ENCODE data around the gene CFHR5. TPM values are rescaled to one million over a fixed set of nuclear protein-coding genes. Genes with fewer than 3 reads are reported as not detected.

Gene CFHR5
- total and polyA plus RNA-seq, 2 donors (not counting 3 experiments of a cell fraction or from before 2014, with no cell fraction given): not detected

GRCh38 chr1:197016751-197017150 lies 39.4 kb downstream of the CFHR5 start:
- Histone ChIP-seq H3K9me1 (replicated peaks; ENCODE audit: control insufficient read depth, extremely low read depth, insufficient read depth, low read length) (no peaks in the 10 kb centered on the region), H3K79me2 (ENCODE audit: control insufficient read depth, insufficient read depth, low read length) (no peaks in the 10 kb centered on the region), H2AFZ (ENCODE audit: low read depth, low read length) (no peak overlapping the region), H4K20me1 (replicated peaks; ENCODE audit: control insufficient read depth, extremely low read depth, insufficient read depth, low read length) (no peaks in the 10 kb centered on the region), H3K4me3 (replicated peaks in 1 of 3; ENCODE audit: insufficient read depth in 1 of 3, low read depth in 1 of 3, low read length in 3 of 3) (no peak overlapping the region), H3K4me2 (ENCODE audit: insufficient read depth, low read length) (no peak overlapping the region), H3K9ac (replicated peaks; ENCODE audit: extremely low read depth, insufficient read depth, low read length) (no peak overlapping the region), H3K9me3 (replicated peaks; ENCODE audit: control insufficient read depth, insufficient read depth, low read length) (no peaks in the 10 kb centered on the region), H3K4me1 (ENCODE audit: control insufficient read depth, extremely low read depth, insufficient read depth, low read length) (no peaks in the 10 kb centered on the region), H3K27ac (ENCODE audit: insufficient read depth, low read depth, low read length) (no peak overlapping the region), H3K36me3 (ENCODE audit: control insufficient read depth in 2 of 2, extremely low read depth in 1 of 2, insufficient read depth in 2 of 2, low read length in 2 of 2) (no peaks in the 10 kb centered on the region), H3K27me3 (ENCODE audit: control insufficient read depth in 2 of 2, insufficient read depth in 2 of 2, low read length in 2 of 2) (no peaks in the 10 kb centered on the region)
- FAIRE-seq: no peak
- dilution Hi-C loops (cut with MboI; ENCODE audit: extremely low pct_ligation_motif_present, low sequenced_read_pairs) (no loop called here), intact Hi-C loops (cut with micrococcal nuclease) (no loop called here)
- BruUV-seq (replicated peaks): no TSS peak
- ChIA-PET POLR2A (no interaction called here), CTCF (no interaction called here)
- DNase-seq (ENCODE audit: low read depth, low spot score): no peak
- TF ChIP-seq MYC (IDR thresholded peaks at IDR 0.05; ENCODE audit: low read depth, low read length) (no peak), FOS (IDR thresholded peaks at IDR 0.05; ENCODE audit: borderline replicate concordance, insufficient read depth, low read length) (no peak), CTCF (IDR thresholded peaks at IDR 0.05; ENCODE audit: extremely low read depth in 1 of 2, insufficient read depth in 1 of 2, low read depth in 1 of 2, low read length in 2 of 2) (no peak), POLR2A (IDR thresholded peaks at IDR 0.05; ENCODE audit: low read depth, low read length) (no peak), MAX (IDR thresholded peaks at IDR 0.05; ENCODE audit: insufficient read depth, insufficient read length) (no peak), POLR2AphosphoS5 (IDR thresholded peaks at IDR 0.05; ENCODE audit: insufficient read depth, low read depth, low read length) (no peak), GATA2 (IDR thresholded peaks at IDR 0.05; ENCODE audit: insufficient read depth, insufficient read length, low read depth, low read length) (no peak), JUN (IDR thresholded peaks at IDR 0.05; ENCODE audit: borderline replicate concordance, insufficient read depth, insufficient read length, low read depth) (no peak), EZH2 (IDR thresholded peaks at IDR 0.05; ENCODE audit: borderline replicate concordance, low read depth, low read length, severe bottlenecking) (no peak)
